Testis (tissue), 2 donors: Measurements from ENCODE around the gene TMEM185B.

ENCODE experiments used
- POLR2A ChIP-seq: fragments of 450-650 bp; IDR thresholded peaks from one replicate; pipeline ENCODE4 v1.6.1; 2017; ENCODE audit warnings: antibody characterized with exemption, mild to moderate bottlenecking, moderate library complexity
- TF ChIP-seq, protein P1 (sequence below), 3 experiments: fragments of 450-650 bp in 2 of 3; fragments of 200-600 bp in 1 of 3; sonication (generic) in 1 of 3; IDR thresholded peaks; one replicate each; pipeline ENCODE4 v1.5.1; 2016 to 2019; ENCODE audit warnings: antibody characterized with exemption in 3 of 3, mild to moderate bottlenecking in 2 of 3, moderate library complexity in 1 of 3

DNA sequence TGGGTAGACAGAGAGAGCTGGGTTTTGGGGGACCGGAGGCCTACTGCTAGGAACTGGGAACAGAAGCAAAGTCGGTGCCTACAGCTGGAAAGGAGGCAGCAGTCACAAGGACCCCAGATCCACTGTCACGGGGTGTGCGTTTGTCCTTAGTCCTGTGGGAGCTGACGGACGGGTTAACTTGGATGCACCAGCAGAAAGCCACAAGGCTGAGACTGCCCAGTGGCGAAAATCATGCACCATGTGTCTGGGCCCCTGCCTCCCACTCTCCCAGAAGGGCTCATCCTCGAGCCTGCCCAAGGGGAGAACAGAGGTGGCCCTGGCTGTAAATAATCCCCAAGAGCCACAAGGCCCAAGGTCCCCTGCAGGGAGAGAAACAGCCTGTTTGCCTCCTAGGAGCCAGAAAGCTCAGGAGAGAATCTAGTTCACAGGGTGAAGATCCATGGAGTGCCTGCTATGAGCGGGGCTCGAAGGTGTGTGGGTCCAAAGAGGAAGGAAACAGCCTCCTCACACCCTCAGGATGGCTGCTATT is 17.8 kb upstream of the TMEM185B start:
- TF ChIP-seq, protein P1, sequence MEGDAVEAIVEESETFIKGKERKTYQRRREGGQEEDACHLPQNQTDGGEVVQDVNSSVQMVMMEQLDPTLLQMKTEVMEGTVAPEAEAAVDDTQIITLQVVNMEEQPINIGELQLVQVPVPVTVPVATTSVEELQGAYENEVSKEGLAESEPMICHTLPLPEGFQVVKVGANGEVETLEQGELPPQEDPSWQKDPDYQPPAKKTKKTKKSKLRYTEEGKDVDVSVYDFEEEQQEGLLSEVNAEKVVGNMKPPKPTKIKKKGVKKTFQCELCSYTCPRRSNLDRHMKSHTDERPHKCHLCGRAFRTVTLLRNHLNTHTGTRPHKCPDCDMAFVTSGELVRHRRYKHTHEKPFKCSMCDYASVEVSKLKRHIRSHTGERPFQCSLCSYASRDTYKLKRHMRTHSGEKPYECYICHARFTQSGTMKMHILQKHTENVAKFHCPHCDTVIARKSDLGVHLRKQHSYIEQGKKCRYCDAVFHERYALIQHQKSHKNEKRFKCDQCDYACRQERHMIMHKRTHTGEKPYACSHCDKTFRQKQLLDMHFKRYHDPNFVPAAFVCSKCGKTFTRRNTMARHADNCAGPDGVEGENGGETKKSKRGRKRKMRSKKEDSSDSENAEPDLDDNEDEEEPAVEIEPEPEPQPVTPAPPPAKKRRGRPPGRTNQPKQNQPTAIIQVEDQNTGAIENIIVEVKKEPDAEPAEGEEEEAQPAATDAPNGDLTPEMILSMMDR (IDR thresholded peaks at IDR 0.05): no peak
- TF ChIP-seq POLR2A: no peak
